K562 (cell line): Measurements from ENCODE around the gene A1BG. TPM values are rescaled to one million over a fixed set of nuclear protein-coding genes. Genes with fewer than 3 reads are reported as not detected.
A peak's percentile ranks its signal among the peaks of the same experiment; 100 is the strongest.

Experiments
- ATAC-seq: fragments of 200-7000 bp; cut with Tn5 transposase; 3 replicates; pipeline ENCODE4 v1.9.1; 2020; ENCODE audit warnings: moderate library complexity
- BruUV-seq: library from RNA; stranded (reverse); fragments of 400-500 nt; replicated peaks from 2 replicates; lab custom pipeline; 2021; lab: Mats Ljungman, UMichigan
- CTCF ChIA-PET: fragments of 300-600 bp; formaldehyde crosslinking; extraction: SDS; loops from one replicate; lab custom pipeline; 2021; ENCODE audit warnings: low intra/inter-chr PET ratio; lab: Yijun Ruan, JAX
- POLR2A ChIA-PET: fragments of 300-600, 350-650 bp; sonication (Branson Sonifier 250); formaldehyde crosslinking; extraction: SDS; loops from one replicate; lab custom pipeline; 2021; ENCODE audit warnings: antibody characterized with exemption, inconsistent platforms; lab: Yijun Ruan, JAX
- DNase-seq, 4 experiments: peaks; one replicate each; pipeline versions ENCODE4 v3.0.0 to v3.0.0-alpha.2; 2011 to 2018; ENCODE audit warnings: low spot score in 3 of 4, mixed read lengths in 3 of 4; ENCODE audit errors: extremely low read depth in 1 of 4
- FAIRE-seq: peaks from 2 replicates; lab custom pipeline; 2011; peaks lifted over from hg19 to GRCh38; lab: Jason Lieb, UNC
- H2AFZ ChIP-seq: 2 replicates; pipeline ENCODE4 v1.6.0; 2011; ENCODE audit warnings: low read depth, low read length, control low read depth, inconsistent platforms
- H3K27ac ChIP-seq: fragments of 200-600 bp; 3 replicates; pipeline ENCODE4 v1.8.0; 2011; ENCODE audit warnings: low read depth, mild to moderate bottlenecking, control low read depth, inconsistent platforms, low read length, moderate library complexity, mixed read lengths; ENCODE audit errors: extremely low read depth
- H3K27me3 ChIP-seq, 2 experiments: fragments of 300-600 bp in 1 of 2; 2 replicates in 1 of 2; 3 replicates in 1 of 2; pipeline versions ENCODE4 v1.6.0 to v1.8.0; 2011; ENCODE audit warnings: inconsistent platforms in 2 of 2, low read length in 2 of 2, mild to moderate bottlenecking in 1 of 2, mixed read lengths in 1 of 2, moderate library complexity in 1 of 2; ENCODE audit not compliant: control insufficient read depth in 2 of 2, insufficient read depth in 2 of 2
- H3K36me3 ChIP-seq: fragments of 300-600 bp; 3 replicates; pipeline ENCODE4 v1.8.0; 2011; ENCODE audit warnings: mild to moderate bottlenecking, low read length, inconsistent platforms; ENCODE audit not compliant: control insufficient read depth, insufficient read depth
- H3K4me1 ChIP-seq, 2 experiments: fragments of 200-600 bp in 1 of 2; replicated peaks in 1 of 2; 2 replicates in 1 of 2; 3 replicates in 1 of 2; pipeline versions ENCODE4 v1.5.1 to v1.8.0; 2011; ENCODE audit warnings: inconsistent platforms in 2 of 2, low read length in 2 of 2, mild to moderate bottlenecking in 1 of 2, mixed read lengths in 1 of 2, moderate library complexity in 1 of 2; ENCODE audit not compliant: control insufficient read depth in 2 of 2, insufficient read depth in 2 of 2
- H3K4me2 ChIP-seq: 2 replicates; pipeline ENCODE4 v1.6.1; 2011; ENCODE audit warnings: low read length, control low read depth, inconsistent platforms, mixed read lengths; ENCODE audit not compliant: insufficient read depth
- H3K4me3 ChIP-seq: fragments of 200-600 bp; sonication (generic), shearing (Covaris generic); 2 replicates; pipeline ENCODE4 v1.5.1; 2016; ENCODE audit warnings: control low read depth, inconsistent platforms
- H3K79me2 ChIP-seq: fragments of 200-600 bp; 3 replicates; pipeline ENCODE4 v1.8.0; 2011; ENCODE audit warnings: low read length, inconsistent platforms; ENCODE audit not compliant: control insufficient read depth, insufficient read depth
- H3K9ac ChIP-seq, 2 experiments: 2 replicates each; pipeline versions ENCODE4 v1.6.0 to v1.6.1; 2011; ENCODE audit warnings: low read depth in 2 of 2, low read length in 2 of 2, control low read depth in 1 of 2, inconsistent platforms in 1 of 2, mild to moderate bottlenecking in 1 of 2, mixed read lengths in 1 of 2; ENCODE audit not compliant: insufficient read depth in 1 of 2
- H3K9me1 ChIP-seq: one replicate; pipeline ENCODE4 v1.6.0; 2011; ENCODE audit warnings: inconsistent platforms, mild to moderate bottlenecking, low read length, moderate library complexity; ENCODE audit not compliant: control insufficient read depth, insufficient read depth
- H3K9me3 ChIP-seq: replicated peaks from 2 replicates; pipeline ENCODE4 v1.5.1; 2011; ENCODE audit warnings: low read depth, low read length, inconsistent platforms; ENCODE audit not compliant: control insufficient read depth, insufficient read depth
- H4K20me1 ChIP-seq: replicated peaks from 2 replicates; pipeline ENCODE4 v1.6.1; 2011; ENCODE audit warnings: low read length, inconsistent platforms, mixed read lengths; ENCODE audit not compliant: control insufficient read depth, insufficient read depth
- BCL6 ChIP-seq: fragments of 250-450 bp; sonication (Bioruptor Pico); IDR thresholded peaks from 2 replicates; pipeline ENCODE4 v1.4.0; 2020
- PTBP1 ChIP-seq: fragments of 200-400 bp; formaldehyde crosslinking; IDR thresholded peaks from 2 replicates; pipeline ENCODE4 v1.6.1; 2017; ENCODE audit warnings: low read depth, low read length
- TEAD4 ChIP-seq, 2 experiments: sonication (generic) in 1 of 2; formaldehyde crosslinking in 1 of 2; IDR thresholded peaks; 2 replicates each; pipeline versions ENCODE4 v1.6.1 to v1.8.0; 2012 to 2022; ENCODE audit warnings: borderline replicate concordance in 1 of 2, inconsistent platforms in 1 of 2, low read length in 1 of 2, mild to moderate bottlenecking in 1 of 2, missing genetic modification reagents in 1 of 2
- ZFPM2 ChIP-seq: fragments of 250-450 bp; sonication (Bioruptor Pico); IDR thresholded peaks from 2 replicates; pipeline ENCODE4 v1.5.1; 2022; ENCODE audit warnings: mild to moderate bottlenecking
- ZNF124 ChIP-seq: sonication (generic); formaldehyde crosslinking; IDR thresholded peaks from 2 replicates; pipeline ENCODE4 v1.8.1; 2022; ENCODE audit warnings: missing genetic modification reagents
- ZNF311 ChIP-seq: fragments of 250-450 bp; sonication (Bioruptor Pico); IDR thresholded peaks from 2 replicates; pipeline ENCODE4 v1.4.0; 2020; ENCODE audit warnings: mild to moderate bottlenecking, moderate library complexity
- WGBS: fragments of 100-300 bp; shearing (Covaris generic); methylation state at CpG from one replicate; pipeline ENCODE4 v1.1.6; 2016; ENCODE audit warnings: low coverage, mixed read lengths; ENCODE audit not compliant: insufficient coverage; ENCODE audit errors: missing lambda C conversion rate; 5-methylcytosine and 5-hydroxymethylcytosine counted together
- in situ Hi-C: fragments of 300-500 bp; cut with MboI; formaldehyde crosslinking; loops from 4 replicates; pipeline ENCODE4 v1.15.0; 2018; ENCODE audit warnings: inconsistent platforms, mixed read lengths
- intact Hi-C: fragments of 100-400 bp; cut with micrococcal nuclease; formaldehyde crosslinking; loops from 2 replicates; pipeline ENCODE4 v1.14.2; 2022
- polyA plus RNA-seq, 8 experiments: library from polyadenylated mRNA; depleted of rRNA in 4 of 8; stranded (reverse) in 5 of 8; unstranded in 3 of 8; fragments of >200 nt; fragmentation: Nextera tagmentation in 2 of 8; fragmentation: Illumina TruSeq in 1 of 8; extraction: Ambion mirVana in 2 of 8; extraction: Trizol in 1 of 8; gene quantifications; 2 replicates each; pipeline versions ENCODE4 v1.2.1 to v1.2.3, GENCODE V29; 2011 to 2014; ENCODE audit warnings: inconsistent platforms in 1 of 8, missing spikeins in 1 of 8
- total RNA-seq, 7 experiments: library from RNA; depleted of rRNA in 6 of 7; stranded (reverse); fragments of >200 nt in 6 of 7; fragmentation: Illumina TruSeq in 2 of 7; extraction: Trizol in 2 of 7; gene quantifications; 2 replicates each; pipeline versions ENCODE4 v1.2.1 to v1.2.3, GENCODE V29; 2011 to 2021; ENCODE audit warnings: low replicate concordance in 1 of 7

The A1BG gene
- total and polyA plus RNA-seq, 9 of the 15 experiments (the other 6 are each of a cell fraction or from before 2014, with no cell fraction given) = 0.10 to 19.8 (median 2.6) TPM

DNA sequence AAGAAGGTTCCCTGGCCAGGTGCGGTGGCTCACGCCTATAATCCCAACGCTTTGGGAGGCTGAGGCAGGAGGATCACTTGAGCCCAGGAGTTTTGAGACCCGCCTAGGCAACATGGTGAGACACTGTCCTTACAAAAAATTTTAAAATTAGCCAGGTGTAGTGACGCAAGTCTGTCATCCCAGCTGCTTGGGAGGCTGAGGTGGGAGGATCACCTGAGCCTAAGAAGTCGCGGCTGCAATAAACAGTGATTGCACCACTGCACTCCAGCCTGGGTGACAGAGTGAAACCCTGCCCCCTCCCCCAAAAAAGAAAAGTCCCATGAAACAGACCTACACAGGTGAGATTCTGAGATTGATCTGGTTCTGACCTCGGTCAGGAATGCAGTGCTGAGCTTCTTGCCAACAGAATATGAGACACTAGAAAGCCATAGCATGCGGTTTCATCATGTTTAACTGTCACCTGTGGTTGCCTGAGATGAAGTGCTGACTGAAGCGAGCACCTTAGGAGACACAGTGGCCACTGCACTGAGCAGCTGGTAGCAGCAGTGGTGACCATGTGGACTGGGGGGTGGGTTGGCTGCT is 2.0 kb upstream of the A1BG start:
- in situ Hi-C loops = no loop called here
- POLR2A ChIA-PET = no interaction called here

DNA sequence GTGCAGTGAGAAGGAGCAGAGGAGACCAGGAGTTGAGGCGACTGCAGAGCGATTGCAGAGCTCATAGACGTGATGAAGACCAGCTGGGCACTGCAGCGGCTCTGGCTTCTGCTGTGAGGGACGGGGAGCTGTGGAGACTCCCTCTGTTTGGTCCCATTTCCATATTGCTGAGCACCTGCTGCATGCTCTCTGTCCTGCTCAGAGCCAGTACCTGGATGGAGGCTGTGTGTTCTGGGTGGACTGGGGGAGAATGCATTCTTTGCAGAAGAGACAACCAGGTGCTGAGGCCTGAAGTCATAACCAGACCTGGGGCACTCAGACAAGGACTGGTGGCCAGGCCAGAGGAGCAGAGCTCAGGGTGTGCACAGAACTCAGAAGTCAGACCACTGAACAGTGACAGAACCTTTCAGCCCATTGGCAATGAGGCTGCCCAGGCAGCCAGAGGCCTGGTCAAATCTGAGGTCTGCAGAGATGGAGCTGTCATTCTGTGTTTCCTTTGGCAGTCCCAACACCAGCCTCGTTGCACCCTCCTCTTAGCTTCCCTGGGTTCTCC is 1.3 kb upstream of the A1BG start:
- Histone ChIP-seq H3K4me1 (peaks cover 0 to 24% of the 10 kb centered on the region in 2 experiments; a peak in 2 of 5 replicates), H2AFZ (no peak overlapping the region), H3K9me1 (no peaks in the 10 kb centered on the region)
- FAIRE-seq = no peak
- POLR2A ChIA-PET = interaction anchor here (1.0 kb wide), 1 partner anchor 8 kb away, joined by 5 read pairs; the partner anchor contains the start of gene ZNF497
- ATAC-seq = no peak
- TF ChIP-seq ZFPM2 (CRISPR knock-in tag) = no peak
- TF ChIP-seq ZNF311 (CRISPR knock-in tag) = no peak
- TF ChIP-seq TEAD4 (IDR thresholded peaks at IDR 0.05; ENCODE audit: low read length) = no peak
- no peak for TF ChIP-seq TEAD4 (CRISPR knock-in tag; IDR thresholded peaks at IDR 0.05; ENCODE audit: borderline replicate concordance)
- TF ChIP-seq BCL6 (CRISPR knock-in tag) = no peak
- TF ChIP-seq, all 486 proteins: peak for 0
- no TSS peak for BruUV-seq
- CTCF ChIA-PET = no interaction called here
- Histone ChIP-seq H3K4me3 (no peak overlapping the region), H3K79me2 (no peaks in the 10 kb centered on the region), H3K27ac (no peak overlapping the region), H3K9me3 (no peaks in the 10 kb centered on the region), H3K27me3 (no peaks in the 10 kb centered on the region), H3K4me2 (no peak overlapping the region), H3K9ac (0 out of 4 replicates have a peak overlapping the region, but pooled peaks of 1 of the 2 experiments have one; percentile 6), H3K36me3 (no peaks in the 10 kb centered on the region), H4K20me1 (no peaks in the 10 kb centered on the region)
- in situ Hi-C loops = no loop called here
- DNase-seq = no peak
- WGBS = 17% methylated on average over 6 of the region's 6 CpGs
- intact Hi-C loops = no loop called here

More for the DNA sequence above, 2.0 kb upstream of the A1BG start:
- BruUV-seq = no TSS peak
- no peak overlapping the region for H3K4me3 ChIP-seq
- intact Hi-C loops = no loop called here
- no peaks in the 10 kb centered on the region for H4K20me1 ChIP-seq
- CTCF ChIA-PET = no interaction called here
- no peak overlapping the region for H3K9ac ChIP-seq
- H3K9me3 ChIP-seq = no peaks in the 10 kb centered on the region
- H3K9me1 ChIP-seq = no peaks in the 10 kb centered on the region
- no peak for DNase-seq
- H3K36me3 ChIP-seq = no peaks in the 10 kb centered on the region
- FAIRE-seq = no peak
- no peaks in the 10 kb centered on the region for H3K27me3 ChIP-seq
- TF ChIP-seq PTBP1 (no peak), ZNF124 (CRISPR knock-in tag) (no peak)
- peaks cover 0 to 24% of the 10 kb centered on the region in 2 experiments; a peak in 2 of 5 replicates for H3K4me1 ChIP-seq
- H2AFZ ChIP-seq = no peak overlapping the region
- ATAC-seq = no peak
- no peak overlapping the region for H3K4me2 ChIP-seq
- no peaks in the 10 kb centered on the region for H3K79me2 ChIP-seq
- no peak overlapping the region for H3K27ac ChIP-seq
- 53% methylated on average over 9 of the region's 10 CpGs for WGBS
